NCI-H2227 (cell line): ENCODE results near the gene JUNB.
A peak's percentile ranks its signal among the peaks of the same experiment; 100 is the strongest.
"Not testable (repeated sequence)": the region's sequence is repeated elsewhere in the genome, so short reads cannot be mapped to it uniquely, and the experiment has no call there.

Source experiments
- DNase-seq: peaks from one replicate; lab custom pipeline; 2025; ENCODE audit not compliant: unreplicated experiment; lab: John Stamatoyannopoulos, UW

JUNB gene

DNA sequence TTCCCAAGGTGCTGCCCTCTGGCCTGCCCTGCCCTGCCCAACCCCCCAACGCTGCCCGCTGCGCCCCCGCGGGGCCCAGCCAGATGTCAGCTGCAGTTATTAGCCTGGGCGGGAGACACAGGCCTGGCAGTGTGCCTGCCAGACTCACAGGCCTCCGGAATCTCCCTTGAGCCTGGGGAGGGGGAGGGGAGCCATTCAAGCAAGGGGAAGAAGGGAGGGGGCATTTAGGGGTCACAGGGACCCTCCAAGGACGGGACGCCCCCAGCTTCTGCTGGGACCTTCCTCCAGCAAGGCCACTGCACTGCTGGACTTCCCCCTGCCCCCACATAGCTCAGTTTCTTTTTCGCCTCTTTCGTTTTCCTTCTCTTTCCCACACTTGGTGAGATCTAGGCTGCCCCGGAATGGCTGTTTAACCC lies 2.6 kb upstream of the JUNB start:
- peak; percentile 43 for DNase-seq

DNA sequence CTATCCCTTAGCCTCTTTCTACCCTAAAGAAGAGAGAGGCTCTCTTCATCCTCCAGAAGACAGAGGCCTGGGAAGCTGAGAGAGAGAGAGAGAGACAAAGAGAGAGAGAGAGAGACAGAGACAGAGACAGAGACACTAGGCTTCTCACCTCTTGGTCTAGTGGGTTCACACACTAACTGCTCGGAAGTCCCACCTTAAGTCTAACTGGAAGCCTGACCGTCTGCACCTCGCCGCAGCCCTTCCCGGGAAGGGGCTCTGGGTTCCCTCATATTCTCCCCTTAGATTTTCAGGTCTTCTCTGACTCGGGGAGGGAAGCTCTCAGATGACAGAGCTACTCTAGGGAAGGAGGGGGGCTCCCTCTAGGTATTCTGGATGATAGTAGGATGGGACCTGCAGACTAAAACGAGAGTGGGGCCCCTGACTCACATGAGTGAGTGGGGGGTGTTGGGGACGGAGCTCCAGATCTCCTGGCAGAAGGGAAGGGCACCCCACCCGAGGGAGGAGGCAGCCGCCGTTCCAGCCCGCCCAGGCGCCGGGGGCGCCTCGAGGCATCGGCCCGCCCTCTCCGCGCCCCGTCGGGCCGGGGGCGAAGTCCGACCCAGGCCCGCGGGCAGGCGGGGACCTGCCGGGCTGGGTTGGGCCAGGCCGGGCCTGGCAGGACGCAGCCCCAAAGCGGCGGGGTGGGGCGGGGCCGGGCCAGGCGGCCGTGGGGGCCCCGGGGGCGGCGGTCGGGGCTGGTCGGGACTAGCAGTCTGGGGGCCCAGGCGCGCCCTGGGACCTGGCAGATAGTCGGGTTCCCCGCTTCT lies 2.0 kb upstream of the JUNB start:
- peak; percentile 47 for DNase-seq

DNA sequence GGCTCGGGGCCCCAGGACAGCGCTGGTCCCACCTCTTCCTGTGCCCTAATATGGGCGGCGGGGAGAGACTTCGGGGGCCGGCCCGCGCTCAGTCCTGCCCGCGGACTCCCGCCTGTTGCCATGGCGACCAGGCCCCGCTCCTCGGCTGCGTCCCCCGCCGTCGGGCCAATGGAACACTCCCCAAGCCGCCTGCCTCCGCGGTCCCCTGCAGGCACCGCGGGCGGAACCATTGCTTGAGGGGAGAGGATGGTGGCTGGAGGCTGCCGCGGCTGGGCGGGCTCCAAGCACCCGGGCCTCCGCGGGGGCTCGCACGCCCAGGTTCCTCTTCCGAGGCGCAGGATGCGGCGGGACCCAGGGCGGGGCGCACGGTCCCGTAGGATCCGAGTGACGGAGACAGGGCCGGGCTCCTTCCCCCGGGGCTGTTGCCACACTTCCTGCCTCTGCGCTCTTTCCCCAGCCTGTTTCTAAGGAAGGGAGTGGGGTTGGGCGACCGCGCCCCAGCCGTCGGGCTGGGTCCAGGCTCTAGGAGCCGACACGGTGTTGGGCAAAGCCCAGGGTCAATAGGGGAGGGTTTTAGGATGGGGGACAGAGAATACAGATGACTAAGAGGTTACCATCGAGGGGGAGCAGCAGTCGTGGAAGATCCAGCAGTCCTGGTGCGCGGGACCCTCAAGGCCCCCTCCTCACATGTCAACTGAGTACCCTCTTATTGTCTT lies 1.2 kb upstream of the JUNB start:
- DNase-seq: peak; percentile 96

DNA sequence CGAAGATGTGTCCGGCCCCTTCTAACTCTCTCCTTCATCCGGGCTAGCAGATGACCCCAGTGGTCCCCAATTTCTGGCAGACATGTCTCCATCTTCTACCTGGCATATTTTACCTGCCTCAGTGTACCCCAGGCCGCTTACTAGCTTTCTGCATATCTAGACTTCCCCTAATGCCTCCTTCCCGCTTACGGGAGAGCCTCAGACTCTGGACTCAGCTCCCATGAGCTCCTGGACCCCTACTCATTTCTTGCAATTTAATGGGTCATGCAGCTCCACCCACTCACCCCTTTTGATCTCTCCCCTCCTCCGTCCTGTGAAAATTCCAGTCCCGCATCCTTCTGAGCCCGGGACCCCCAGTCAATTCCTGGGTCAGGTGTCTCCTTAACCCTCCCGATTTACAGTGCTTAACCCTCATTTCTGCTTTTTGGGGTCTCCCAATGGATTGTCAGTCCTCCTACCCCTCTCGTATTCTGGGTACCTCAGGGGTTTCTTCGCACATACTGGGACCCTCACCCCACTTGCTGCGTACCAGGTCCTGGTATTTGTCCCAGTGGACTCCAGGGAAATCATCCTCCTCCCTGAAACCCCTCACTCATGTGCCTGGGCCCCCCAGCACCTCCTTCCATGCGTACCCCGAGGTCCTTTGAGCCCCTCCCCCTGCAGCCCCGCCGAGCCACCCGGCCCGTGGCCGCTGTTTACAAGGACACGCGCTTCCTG lies 500 bp upstream of the JUNB start:
- DNase-seq: no peak

DNA sequence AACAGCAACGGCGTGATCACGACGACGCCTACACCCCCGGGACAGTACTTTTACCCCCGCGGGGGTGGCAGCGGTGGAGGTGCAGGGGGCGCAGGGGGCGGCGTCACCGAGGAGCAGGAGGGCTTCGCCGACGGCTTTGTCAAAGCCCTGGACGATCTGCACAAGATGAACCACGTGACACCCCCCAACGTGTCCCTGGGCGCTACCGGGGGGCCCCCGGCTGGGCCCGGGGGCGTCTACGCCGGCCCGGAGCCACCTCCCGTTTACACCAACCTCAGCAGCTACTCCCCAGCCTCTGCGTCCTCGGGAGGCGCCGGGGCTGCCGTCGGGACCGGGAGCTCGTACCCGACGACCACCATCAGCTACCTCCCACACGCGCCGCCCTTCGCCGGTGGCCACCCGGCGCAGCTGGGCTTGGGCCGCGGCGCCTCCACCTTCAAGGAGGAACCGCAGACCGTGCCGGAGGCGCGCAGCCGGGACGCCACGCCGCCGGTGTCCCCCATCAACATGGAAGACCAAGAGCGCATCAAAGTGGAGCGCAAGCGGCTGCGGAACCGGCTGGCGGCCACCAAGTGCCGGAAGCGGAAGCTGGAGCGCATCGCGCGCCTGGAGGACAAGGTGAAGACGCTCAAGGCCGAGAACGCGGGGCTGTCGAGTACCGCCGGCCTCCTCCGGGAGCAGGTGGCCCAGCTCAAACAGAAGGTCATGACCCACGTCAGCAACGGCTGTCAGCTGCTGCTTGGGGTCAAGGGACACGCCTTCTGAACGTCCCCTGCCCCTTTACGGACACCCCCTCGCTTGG lies 966 bp downstream of the JUNB start:
- peak; percentile 67 for DNase-seq

DNA sequence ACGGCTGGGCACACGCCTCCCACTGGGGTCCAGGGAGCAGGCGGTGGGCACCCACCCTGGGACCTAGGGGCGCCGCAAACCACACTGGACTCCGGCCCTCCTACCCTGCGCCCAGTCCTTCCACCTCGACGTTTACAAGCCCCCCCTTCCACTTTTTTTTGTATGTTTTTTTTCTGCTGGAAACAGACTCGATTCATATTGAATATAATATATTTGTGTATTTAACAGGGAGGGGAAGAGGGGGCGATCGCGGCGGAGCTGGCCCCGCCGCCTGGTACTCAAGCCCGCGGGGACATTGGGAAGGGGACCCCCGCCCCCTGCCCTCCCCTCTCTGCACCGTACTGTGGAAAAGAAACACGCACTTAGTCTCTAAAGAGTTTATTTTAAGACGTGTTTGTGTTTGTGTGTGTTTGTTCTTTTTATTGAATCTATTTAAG lies 1.6 kb downstream of the JUNB start:
- no peak for DNase-seq

DNA sequence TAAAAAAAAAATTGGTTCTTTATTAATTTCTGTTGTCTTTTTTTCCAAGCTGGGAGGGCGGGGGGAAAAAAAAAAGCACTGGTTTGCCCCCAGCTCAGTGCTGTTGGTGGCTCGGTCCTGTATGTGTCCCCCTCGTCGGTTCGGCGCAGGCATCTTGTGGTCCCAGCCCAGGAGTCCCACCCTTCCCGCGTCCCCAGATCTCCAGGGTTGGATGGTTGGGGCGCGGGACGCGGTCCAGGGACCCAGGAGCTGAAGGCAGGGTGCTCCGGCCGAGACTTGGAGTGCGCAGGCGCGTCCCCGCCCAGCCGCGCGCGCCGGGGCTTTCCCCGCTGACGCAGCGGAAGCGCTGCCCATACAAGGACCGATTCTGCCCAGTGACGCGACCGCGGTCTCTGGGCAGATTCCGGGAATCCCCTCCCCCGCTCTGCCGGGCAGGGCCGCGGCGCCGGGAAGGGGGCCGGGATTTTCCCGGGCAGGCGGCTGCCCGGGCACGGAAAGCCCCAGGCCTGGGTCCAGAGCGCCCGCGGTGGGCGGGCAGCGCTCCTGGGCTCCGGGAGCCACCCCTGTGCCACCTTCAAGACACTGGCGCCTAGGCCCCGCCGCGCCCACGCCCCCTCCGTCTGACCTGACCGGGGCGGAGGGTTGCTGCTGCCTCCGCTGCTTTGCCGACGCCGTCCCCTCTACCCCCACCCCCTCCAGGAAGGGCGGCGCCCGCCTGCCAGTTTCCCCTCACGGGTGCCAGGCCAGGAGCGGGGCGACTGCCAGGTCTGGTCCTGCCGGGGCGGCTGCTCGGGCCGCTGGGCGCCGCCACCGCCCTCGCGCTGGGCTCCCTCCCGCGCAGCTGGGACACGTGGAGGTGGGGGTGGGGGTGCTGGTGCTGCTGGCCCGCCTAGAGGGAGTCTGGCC lies 2.3 kb downstream of the JUNB start:
- peak; percentile 91 for DNase-seq

DNA sequence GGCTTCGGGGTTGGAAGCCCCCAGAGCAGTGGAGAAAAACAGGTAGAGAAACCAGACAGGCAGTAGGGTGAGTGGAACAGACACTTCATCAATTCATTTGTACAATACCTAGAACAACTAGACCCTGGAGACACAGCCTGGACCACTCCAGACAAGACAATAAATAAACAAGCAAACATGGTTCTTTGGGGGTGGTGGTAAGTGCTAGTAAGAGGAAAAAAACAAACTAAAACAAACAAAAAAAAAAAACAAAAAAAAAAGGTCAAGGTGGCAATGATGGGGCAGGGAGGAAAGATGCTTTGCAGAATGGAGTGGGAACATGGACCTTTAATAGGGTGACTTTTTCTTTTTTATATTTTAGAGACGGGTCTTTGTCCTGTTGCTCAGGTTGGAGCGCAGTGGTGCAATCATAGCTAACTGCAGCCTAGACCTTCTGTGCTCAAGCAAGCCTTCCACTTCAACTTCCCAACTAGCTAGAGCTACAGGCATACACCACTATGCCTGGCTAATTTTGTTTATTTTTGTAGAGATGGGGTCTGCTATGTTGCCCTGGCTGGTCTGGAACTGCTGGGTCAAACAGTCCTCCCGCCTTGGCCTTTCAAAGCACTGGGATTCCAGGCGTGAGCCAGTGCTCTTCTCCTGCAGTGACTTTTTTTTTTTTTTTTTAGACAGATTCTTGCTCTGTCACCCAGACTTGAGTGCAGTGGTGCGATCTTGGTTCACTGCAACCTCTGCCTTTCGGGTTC lies 3.1 kb downstream of the JUNB start:
- no peak for DNase-seq

DNA sequence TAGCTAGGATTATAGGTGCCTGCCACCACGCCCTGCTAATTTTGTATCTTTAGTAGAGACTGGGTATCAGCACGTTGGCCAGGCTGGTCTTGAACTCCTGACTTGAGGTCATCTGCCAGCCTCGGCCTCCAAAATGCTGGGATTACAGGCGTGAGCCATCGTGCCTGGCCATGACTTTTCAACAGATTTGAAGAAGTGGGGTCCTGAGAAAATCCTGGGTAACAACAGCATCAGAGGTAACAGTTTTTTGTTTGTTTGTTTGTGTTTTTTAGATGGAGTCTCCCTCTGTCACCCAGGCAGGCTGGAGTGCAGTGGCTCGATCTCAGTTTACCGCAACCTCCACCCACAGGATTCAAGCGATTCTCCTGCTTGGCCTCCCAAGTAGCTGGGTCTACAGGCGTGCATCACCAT lies 3.7 kb downstream of the JUNB start:
- no peak for DNase-seq

DNA sequence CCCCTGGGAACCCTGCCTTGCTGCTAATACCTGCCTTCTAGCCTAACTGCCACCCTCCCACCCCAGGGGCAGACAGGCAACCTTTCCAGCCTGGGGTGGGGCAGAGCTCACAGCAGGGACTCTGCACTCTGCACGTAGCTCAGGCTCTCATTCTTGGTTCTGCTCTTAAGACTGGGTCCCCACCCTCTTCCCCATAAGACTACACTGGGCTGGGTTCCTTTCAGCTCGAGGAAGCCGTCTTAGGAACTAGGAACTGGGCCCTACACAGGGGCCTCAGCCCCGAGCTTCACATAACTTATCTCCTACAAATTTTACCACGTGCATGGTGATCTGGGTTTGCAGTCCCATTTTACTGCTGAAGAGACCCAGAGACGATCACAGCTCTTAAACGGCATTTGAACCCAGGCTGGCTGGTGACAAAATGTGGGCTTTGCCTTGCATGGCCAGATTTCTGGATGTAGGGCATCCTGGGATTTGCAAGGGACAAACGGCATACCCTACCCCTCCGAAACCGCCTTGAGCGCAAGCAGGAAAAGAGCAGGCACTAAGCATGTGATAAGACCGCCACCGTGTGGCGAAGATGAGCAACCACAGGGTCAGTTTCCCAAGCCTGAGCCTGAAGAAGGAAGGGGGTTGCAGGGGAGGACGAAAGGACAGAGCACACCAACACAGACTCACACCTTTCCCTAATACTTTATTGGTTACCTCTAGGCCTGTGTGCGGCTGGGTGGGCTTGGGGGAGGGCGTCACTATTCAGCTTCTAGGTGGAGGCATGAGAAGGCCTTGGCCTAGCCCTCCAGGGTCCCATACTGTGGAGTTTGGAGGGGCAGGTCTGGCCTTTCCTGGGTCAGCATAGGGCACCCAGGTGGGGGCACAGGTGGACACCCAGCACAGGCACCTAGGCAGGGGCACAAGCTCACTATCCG lies 5.1 kb downstream of the JUNB start:
- peak; percentile 90 for DNase-seq

DNA sequence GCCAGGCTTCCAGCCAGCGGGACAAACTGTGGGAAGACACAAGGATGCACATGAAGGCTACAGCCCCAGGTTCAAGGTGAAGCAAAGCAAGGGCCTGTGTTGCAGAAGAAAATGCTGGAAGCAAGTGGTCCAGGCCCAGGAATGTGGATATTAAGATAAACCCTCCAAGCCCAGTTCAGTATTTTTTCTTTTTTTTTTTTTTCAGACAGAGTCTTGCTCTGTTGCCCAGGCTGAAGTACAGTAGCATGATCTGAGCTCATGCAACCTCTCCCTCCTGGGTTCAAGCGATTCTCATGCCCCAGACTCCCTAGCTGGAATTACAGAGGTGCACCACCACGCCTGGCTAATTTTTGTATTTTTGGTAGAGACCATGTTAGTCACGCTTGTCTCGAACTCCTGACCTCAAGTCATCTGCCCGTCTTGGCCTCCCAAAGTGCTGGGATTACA lies 5.9 kb downstream of the JUNB start:
- no peak for DNase-seq

DNA sequence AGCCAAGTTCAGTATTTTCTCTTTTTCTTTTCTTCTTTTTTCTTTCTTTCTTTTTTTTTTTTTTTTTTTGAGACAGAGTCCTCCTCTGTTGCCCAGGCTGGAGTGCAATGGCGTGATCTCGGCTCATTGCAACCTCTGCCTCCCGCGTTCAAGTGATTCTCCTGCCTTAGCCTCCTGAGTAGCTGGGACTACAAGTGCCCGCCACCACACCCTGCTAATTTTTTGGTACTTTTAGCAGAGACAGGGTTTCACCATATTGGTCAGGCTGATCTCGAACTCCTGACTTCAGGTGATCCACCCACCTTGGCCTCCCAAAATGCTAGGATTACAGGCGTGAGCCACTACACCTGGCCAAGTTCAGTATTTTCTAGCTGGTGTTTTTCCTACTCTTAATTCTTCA lies 6.3 kb downstream of the JUNB start:
- DNase-seq: not testable (repeated sequence)

DNA sequence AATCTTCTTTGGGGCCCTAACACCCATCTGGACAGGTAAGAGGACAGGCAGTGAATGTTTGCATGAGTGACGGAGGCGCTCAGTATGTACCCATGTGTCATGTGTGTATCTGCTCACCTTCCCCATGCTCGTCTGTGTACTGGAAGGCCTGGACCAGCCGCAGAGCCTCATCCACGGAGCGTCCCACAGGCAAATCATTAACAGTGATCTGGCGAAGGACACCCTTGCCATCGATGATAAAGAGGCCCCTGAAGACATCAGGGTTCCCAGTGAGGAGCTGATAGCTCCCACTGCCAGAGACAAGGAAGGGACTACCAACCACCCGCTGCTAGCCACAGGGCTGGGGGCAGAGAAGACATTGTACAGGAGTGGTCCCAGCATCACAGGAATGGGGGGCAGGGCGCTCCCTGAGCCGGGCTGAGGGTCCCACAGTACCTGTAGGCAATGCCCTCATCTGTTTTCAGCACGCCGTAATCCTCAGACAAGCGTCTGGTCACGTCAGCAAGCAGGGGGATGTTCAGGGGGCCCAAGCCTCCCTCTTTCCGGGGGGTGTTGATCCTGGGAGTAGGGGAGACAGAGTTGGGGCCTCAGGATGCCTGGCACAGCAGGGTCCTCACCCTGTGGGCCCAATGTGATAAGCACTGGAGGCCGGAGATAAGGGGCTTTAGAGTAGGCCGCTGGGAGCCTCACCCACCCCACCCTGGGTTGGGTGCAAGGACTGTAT lies 8.6 kb downstream of the JUNB start:
- no peak for DNase-seq

DNA sequence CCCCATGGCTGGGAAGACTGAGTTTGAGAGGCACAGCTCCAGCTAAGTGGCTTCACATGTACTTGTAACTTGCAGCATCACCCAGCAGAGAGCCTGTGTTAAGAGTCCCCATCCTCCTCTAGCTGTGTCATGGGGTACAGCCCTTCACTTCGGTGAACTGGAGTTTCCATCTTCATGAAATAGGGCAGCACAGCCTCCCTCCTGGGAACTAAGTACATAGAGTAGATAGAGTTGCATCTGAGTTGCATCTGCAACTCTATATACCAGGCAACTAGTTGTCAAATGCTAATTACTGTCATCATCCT lies 9.1 kb downstream of the JUNB start:
- no peak for DNase-seq

DNA sequence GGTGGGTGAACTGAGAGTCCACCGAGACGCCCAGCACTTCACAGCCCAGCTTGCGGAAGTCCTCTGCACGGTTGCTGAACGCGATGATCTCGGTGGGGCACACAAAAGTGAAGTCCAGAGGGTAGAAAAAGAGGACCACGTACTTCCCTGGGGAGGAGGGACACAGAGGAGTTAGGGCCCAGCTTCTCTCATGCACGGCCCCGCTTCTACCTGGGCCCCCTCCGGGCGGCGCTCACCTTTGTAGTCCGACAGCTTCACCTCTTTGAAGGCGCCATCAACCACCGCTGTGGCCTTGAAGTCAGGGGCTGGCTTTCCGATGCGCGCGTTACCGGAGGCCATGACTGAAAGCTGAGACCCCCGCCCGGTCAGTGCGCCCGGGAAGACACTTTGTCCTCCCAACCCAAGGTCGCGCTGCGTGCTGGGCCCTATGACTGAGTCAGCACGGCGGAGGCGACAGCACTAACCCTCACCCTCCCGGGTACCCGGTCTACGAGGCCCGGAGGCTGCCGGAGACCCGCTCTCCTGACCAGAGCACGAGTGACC lies 9.7 kb downstream of the JUNB start:
- DNase-seq: no peak

DNA sequence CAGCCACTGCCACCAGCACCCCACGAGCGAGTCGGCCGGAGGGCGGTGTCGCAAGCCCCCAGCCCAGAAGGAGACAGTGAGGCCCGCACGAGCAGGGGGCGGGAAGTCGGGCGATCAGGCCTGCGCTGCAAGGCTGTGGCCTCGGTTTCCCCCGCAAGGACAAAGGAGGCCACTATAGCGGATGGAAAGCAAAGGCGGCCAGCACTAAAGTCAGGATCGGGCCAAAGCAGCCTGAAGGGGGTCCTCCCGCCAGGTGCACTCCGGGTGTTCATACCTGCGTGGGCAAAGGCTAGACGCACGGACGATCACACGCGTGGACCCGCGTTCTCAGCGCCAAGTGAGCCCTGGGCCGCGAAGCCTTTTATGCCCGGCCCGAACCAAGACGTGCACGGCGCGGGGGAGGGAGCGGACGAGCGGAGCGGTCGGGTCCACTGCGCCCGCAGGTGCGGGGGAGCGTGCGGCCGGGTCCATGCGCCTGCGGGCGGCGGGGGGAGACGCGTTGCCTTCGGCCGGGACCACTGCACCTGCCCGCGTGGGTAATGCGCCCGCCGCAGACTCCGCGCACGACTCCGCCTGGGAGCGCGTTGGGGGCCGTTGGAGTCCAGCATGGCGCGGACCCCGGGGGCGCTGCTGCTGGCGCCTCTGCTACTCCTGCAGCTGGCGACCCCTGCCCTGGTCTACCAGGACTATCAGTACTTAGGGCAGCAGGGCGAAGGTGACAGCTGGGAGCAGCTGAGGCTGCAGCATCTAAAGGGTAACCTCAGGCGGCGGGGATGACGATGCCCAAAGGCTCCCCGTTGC lies 10.4 kb downstream of the JUNB start, which contains the start of the genes PRDX2 and THSD8:
TSS of gene PRDX2 (minus strand) at position 335 of the 801 bp plus-strand sequence. CDS start 539 bp downstream, outside the sequence.
TSS of gene THSD8 (plus strand) at position 604 of the 801 bp plus-strand sequence. CDS start at position 607, 3 bp downstream.
- DNase-seq: peak; percentile 89
